Panc1 (cell line): Measurements from ENCODE around the gene CS. TPM values are rescaled to one million over a fixed set of nuclear protein-coding genes. Genes with fewer than 3 reads are reported as not detected.

Experiments used
- ATAC-seq: fragments of 200-7000 bp; cut with Tn5 transposase; 2 replicates; pipeline ENCODE4 v1.9.1; 2020; ENCODE audit warnings: mild to moderate bottlenecking, moderate library complexity
- BruUV-seq: library from RNA; stranded (reverse); fragments of 400-500 nt; replicated peaks from 2 replicates; lab custom pipeline; 2021; lab: Mats Ljungman, UMichigan
- CTCF ChIA-PET: fragments of 300-600 bp; sonication (Branson Sonifier 250); formaldehyde crosslinking; loops from one replicate; lab custom pipeline; 2022; ENCODE audit warnings: antibody characterized with exemption; lab: Charles Lee
- POLR2A ChIA-PET: fragments of 300-600 bp; sonication (Branson Sonifier 250); formaldehyde crosslinking; loops from one replicate; lab custom pipeline; 2022; ENCODE audit warnings: antibody characterized with exemption; lab: Charles Lee
- DNase-seq: peaks from one replicate; pipeline ENCODE4 v3.0.0-alpha.2; 2010; ENCODE audit warnings: low read depth, low spot score
- H3K27ac ChIP-seq: 2 replicates; pipeline ENCODE4 v1.5.1; 2011; ENCODE audit warnings: mild to moderate bottlenecking, low read length, inconsistent platforms
- H3K27me3 ChIP-seq: fragments of 200-500 bp; sonication (Bioruptor generic); 2 replicates; pipeline ENCODE4 v1.6.0; 2014; ENCODE audit warnings: low read length, inconsistent platforms; ENCODE audit not compliant: control insufficient read depth, insufficient read depth
- H3K36me3 ChIP-seq: fragments of 200-500 bp; sonication (Bioruptor generic); 2 replicates; pipeline ENCODE4 v1.5.1; 2014; ENCODE audit warnings: inconsistent platforms, mild to moderate bottlenecking, low read length, moderate library complexity; ENCODE audit not compliant: control insufficient read depth, insufficient read depth
- H3K4me1 ChIP-seq: 2 replicates; pipeline ENCODE4 v1.5.1; 2011; ENCODE audit warnings: inconsistent platforms, mild to moderate bottlenecking, low read length, moderate library complexity; ENCODE audit not compliant: control insufficient read depth, insufficient read depth
- H3K4me3 ChIP-seq, 2 experiments: 2 replicates each; pipeline ENCODE4 v1.5.1; 2011 to 2012; ENCODE audit warnings: low read depth in 2 of 2, low read length in 2 of 2, mild to moderate bottlenecking in 2 of 2, inconsistent platforms in 1 of 2, moderate library complexity in 1 of 2
- H3K9me3 ChIP-seq: fragments of 200-500 bp; sonication (Bioruptor generic); 2 replicates; pipeline ENCODE4 v1.5.1; 2014; ENCODE audit warnings: low read depth, mild to moderate bottlenecking, inconsistent platforms, low read length, moderate library complexity; ENCODE audit not compliant: control insufficient read depth, insufficient read depth
- CTCF ChIP-seq: fragments of 450-650 bp; IDR thresholded peaks from 2 replicates; pipeline ENCODE4 v1.5.1; 2017; ENCODE audit warnings: mild to moderate bottlenecking
- POLR2AphosphoS5 ChIP-seq: IDR thresholded peaks from 2 replicates; pipeline ENCODE4 v1.6.1; 2012; ENCODE audit warnings: mild to moderate bottlenecking, low read depth, low read length, moderate library complexity
- REST ChIP-seq, 2 experiments: IDR thresholded peaks; 2 replicates each; pipeline ENCODE4 v1.6.1; 2011 to 2012; ENCODE audit warnings: low read depth in 2 of 2, control low read depth in 1 of 2, low read length in 1 of 2, mild to moderate bottlenecking in 1 of 2, moderate library complexity in 1 of 2; ENCODE audit not compliant: insufficient read depth in 1 of 2
- SIN3A ChIP-seq: IDR thresholded peaks from 2 replicates; pipeline ENCODE4 v1.6.1; 2012; ENCODE audit warnings: low read depth, mild to moderate bottlenecking, low read length, moderate library complexity, borderline replicate concordance; ENCODE audit not compliant: insufficient read depth
- TCF7L2 ChIP-seq: IDR thresholded peaks from 2 replicates; pipeline ENCODE4 v1.6.1; 2011; ENCODE audit warnings: mild to moderate bottlenecking, low read depth, low read length, inconsistent platforms
- in situ Hi-C: cut with HindIII; loops from 2 replicates; pipeline ENCODE4 v1.10.0; 2016; ENCODE audit warnings: low sequenced_read_pairs, low pct_unique_long_range_greater_than_20kb
- intact Hi-C: fragments of 100-400 bp; cut with micrococcal nuclease; formaldehyde crosslinking; loops from one replicate; pipeline ENCODE4 v1.10.0; 2022; ENCODE audit not compliant: unreplicated experiment
- total RNA-seq: library from RNA; stranded (reverse); gene quantifications from one replicate; pipeline ENCODE4 v1.2.1, GENCODE V29; 2021; ENCODE audit not compliant: unreplicated experiment

Gene CS
- total RNA-seq, 1 experiment from 2014 or later, result 240 TPM

GRCh38 chr12:56307221-56307965 is 7.3 kb upstream of the CS start:
- no TSS peak for BruUV-seq
- no peak overlapping the region for H3K27ac ChIP-seq
- no peaks in the 10 kb centered on the region for H3K4me1 ChIP-seq
- ChIA-PET POLR2A (interaction anchor here (0.7 kb wide), 1 partner anchor 184 kb away, joined by 4 read pairs; no protein-coding TSS in a partner anchor), CTCF (interaction anchor here (0.7 kb wide), 1 partner anchor 118 kb away, joined by 4 read pairs; no protein-coding TSS in a partner anchor)
- H3K9me3 ChIP-seq, result no peaks in the 10 kb centered on the region
- H3K36me3 ChIP-seq, result peaks cover 5% of the 10 kb centered on the region; the same call in 1 of the 2 replicates
- intact Hi-C loops (no loop called here), in situ Hi-C loops (no loop called here)
- H3K27me3 ChIP-seq, result no peaks in the 10 kb centered on the region
- H3K4me3 ChIP-seq, result no peak overlapping the region
- no peak for ATAC-seq
- TF ChIP-seq POLR2AphosphoS5, result no peak
- TF ChIP-seq SIN3A, result no peak
- TF ChIP-seq CTCF, result no peak
- TF ChIP-seq REST (IDR thresholded peaks at IDR 0.05; ENCODE audit: insufficient read depth in 1 of 2, low read depth in 2 of 2, low read length in 1 of 2), result no peak
- no peak for TF ChIP-seq TCF7L2
- DNase-seq, result no peak

GRCh38 chr12:56304872-56305590 is 4.9 kb upstream of the CS start:
- CTCF ChIA-PET, result no interaction called here
- no peaks in the 10 kb centered on the region; the same call in 1 of the 2 replicates for H3K36me3 ChIP-seq
- H3K27ac ChIP-seq, result no peak overlapping the region

More at GRCh38 chr12:56304872-56305590, 4.9 kb upstream of the CS start:
- ATAC-seq (no peak), DNase-seq (no peak)
- H3K4me1 ChIP-seq, result peaks cover 7% of the 10 kb centered on the region
- intact Hi-C loops, result no loop called here
- H3K4me3 ChIP-seq, result no peak overlapping the region
- H3K9me3 ChIP-seq, result no peaks in the 10 kb centered on the region
- no peaks in the 10 kb centered on the region for H3K27me3 ChIP-seq
- in situ Hi-C loops, result no loop called here
- no peak for TF ChIP-seq SIN3A
- TF ChIP-seq TCF7L2, result no peak
- TF ChIP-seq CTCF, result no peak
- no peak for TF ChIP-seq POLR2AphosphoS5
- no peak for TF ChIP-seq REST (IDR thresholded peaks at IDR 0.05; ENCODE audit: insufficient read depth in 1 of 2, low read depth in 2 of 2, low read length in 1 of 2)
- POLR2A ChIA-PET, result no interaction called here
- BruUV-seq, result no TSS peak
